Stromal cell of bone marrow (primary cell): ENCODE data around the gene COPS9.

Experiments
- DNase-seq: peaks from one replicate; pipeline ENCODE4 v3.0.0-alpha.2; 2012; ENCODE audit warnings: low read depth

The COPS9 gene

GRCh38 chr2:240134466-240134865 is 1.6 kb downstream of the COPS9 start:
- no peak for DNase-seq

- DNase-seq, result no peak
These were observed 2.7 kb downstream of the COPS9 start for GRCh38 chr2:240133401-240133800.

DNA sequence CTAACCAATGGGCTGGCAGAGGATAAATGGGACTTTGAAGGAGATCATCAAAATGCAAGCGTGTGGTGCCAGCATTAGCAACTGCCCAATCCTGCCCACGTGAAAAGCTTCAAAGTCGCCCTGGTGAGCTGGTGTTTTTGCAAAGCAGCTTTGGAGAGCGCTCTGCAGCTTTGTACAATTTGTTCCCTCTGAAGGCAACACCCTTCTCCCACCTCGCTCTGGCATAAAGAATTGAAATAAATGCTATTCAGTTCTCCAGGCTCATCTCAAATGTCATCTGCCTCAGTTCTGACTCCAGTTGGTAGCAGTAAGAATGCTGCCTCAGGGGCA is 3.5 kb downstream of the COPS9 start:
- DNase-seq, result no peak

- no peak for DNase-seq
These were observed 4.0 kb downstream of the COPS9 start for GRCh38 chr2:240131941-240132650.

GRCh38 chr2:240131296-240131695 is 4.8 kb downstream of the COPS9 start:
- DNase-seq, result no peak

DNA sequence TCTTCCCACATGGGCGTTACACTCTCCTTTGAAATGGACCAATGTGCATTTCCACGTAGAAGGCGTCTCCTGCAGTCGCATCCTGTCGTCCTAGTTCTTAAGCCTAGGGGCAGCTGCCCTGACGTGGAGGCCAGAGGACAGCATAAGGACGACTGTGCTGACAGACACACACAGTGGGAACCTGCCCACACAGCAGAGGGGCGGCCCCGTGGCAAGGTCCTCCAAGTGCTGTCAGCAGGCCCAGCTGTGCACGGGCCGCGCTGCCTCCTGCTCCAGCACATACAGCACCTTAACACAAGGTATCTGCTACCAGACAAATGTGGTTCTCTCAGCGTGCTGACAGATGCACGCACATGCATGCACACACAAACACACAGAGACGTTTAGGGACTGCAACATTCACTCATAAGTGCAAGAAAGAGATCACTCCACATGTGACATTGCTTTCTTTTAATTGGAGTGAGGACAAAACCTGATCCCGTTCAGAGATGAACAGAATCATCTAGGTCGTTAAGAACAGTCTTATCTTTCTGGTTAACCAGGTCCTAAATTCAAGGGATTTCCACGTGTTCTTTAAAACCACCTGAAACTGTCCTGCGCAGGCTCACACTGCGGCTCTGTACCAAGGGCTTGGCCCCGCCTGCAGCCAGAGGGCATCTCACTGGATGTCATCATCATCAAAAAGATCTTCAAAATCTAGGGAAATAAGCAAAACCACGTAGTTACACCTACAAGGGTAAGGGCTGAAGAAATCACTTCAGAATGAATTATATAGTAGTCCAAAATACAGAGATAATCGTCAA is 5.5 kb downstream of the COPS9 start:
- DNase-seq, result no peak

- no peak for DNase-seq
These were observed 6.2 kb downstream of the COPS9 start for GRCh38 chr2:240129731-240130392.

DNA sequence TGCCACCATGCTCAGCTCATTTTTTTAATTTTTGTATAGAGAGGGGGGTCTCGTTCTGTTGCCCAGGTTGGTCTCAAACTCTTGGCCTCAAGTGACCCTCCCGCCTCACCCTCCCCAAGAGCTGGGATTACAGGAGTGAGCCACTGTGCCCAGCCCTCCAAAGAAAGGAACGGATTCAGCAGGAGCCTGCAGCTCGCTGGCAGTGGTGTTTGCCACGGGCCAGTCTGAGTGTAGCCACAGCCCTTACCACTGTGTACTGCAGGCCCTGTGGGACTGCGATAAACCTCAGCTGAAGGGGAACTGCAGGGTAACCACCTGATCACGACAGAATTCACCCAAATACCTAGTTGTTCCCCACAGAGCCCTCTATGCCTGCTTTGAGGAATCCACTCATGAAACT is 6.8 kb downstream of the COPS9 start:
- DNase-seq, result no peak

DNA sequence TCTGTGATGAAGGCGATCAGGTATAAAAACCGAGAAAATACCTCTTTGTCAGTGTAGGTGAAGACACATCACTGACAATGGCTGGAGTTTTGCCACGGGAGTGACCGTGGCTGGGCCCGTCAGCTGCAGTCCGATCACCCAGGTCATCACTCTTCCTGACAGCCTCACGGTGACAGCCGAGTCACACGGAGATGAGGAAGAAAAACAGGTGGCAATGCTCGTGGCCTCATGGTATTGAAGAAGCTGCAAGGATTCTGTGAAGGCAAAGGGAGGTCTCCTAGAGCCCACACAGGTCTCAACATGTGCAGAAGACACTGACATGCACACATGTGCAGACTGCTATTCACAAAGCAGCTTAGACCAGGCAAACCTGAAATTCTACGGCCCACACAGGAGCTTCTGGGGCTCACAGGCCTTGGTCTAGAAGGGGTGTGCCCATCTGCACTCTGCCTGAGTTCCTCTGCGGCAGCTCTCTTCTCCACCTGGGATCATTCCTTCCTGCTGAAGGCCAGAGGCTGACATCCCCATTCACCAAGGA is 7.4 kb downstream of the COPS9 start:
- no peak for DNase-seq

- no peak for DNase-seq
These were observed 8.0 kb downstream of the COPS9 start for GRCh38 chr2:240127911-240128607.

- DNase-seq, result no peak
These were observed 8.8 kb downstream of the COPS9 start for GRCh38 chr2:240127191-240127750.

- no peak for DNase-seq
These were observed 9.4 kb downstream of the COPS9 start for GRCh38 chr2:240126731-240127130.

GRCh38 chr2:240125742-240126141 is 10.4 kb downstream of the COPS9 start:
- no peak for DNase-seq

GRCh38 chr2:240124651-240125030 is 11.5 kb downstream of the COPS9 start:
- DNase-seq, result no peak

GRCh38 chr2:240123821-240124650 is 12.1 kb downstream of the COPS9 start:
- no peak for DNase-seq

DNA sequence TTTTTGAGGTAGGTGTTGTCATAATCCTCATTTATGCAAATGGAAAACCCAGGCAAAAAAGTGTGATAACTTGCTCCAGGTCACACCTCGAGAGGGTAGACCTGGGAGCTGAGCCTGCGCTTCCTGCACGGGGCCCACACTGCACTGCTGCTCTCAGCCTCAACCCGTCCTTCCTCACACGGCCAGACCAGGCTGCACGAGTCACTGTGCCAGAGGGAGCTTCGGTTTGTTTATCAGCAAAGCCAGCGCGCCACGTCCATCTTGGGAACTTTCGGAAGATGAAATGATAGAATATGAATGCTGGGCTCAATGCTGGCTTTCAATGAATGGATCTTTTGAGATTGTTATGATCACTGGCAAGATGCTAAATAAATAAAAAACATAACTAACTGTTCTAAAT is 14.4 kb downstream of the COPS9 start:
- DNase-seq, result no peak

DNA sequence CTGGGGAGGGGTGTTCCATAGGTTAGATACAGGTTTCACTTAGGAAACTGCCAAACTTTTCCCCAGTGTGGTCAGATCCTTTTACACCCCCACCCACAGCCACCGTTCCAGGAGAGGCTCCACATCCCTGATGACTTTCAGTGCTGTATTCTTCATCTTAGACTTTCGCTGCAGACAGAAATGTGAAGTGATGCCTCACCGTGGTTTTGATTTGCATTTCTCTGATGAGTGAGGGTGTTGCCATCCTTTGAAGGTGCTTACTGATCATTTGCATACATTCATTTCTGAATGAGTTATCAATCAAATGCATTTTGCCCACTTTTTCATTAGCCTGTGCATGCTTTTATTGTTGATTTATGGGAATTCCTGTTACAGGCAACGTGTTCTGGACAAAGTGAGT is 14.9 kb downstream of the COPS9 start:
- no peak for DNase-seq

DNA sequence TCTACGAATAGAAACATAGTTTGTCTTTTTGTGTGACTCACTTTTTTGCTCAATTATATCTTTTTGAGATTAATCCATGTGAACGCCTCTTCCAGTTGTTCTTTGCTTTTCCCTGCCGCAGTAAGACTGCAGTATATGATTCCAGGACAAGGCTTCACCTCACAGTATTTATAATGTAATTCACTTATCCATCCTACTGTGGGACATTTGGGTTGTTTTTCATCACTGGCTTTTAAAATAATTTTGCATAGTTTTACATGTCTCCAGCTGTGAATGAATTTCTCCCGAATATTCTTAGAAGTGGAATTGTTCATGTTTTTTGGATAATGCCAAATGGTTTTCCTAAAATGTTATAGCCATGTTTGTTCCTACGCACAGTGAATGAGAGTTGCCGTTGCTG is 21.9 kb downstream of the COPS9 start:
- no peak for DNase-seq

DNA sequence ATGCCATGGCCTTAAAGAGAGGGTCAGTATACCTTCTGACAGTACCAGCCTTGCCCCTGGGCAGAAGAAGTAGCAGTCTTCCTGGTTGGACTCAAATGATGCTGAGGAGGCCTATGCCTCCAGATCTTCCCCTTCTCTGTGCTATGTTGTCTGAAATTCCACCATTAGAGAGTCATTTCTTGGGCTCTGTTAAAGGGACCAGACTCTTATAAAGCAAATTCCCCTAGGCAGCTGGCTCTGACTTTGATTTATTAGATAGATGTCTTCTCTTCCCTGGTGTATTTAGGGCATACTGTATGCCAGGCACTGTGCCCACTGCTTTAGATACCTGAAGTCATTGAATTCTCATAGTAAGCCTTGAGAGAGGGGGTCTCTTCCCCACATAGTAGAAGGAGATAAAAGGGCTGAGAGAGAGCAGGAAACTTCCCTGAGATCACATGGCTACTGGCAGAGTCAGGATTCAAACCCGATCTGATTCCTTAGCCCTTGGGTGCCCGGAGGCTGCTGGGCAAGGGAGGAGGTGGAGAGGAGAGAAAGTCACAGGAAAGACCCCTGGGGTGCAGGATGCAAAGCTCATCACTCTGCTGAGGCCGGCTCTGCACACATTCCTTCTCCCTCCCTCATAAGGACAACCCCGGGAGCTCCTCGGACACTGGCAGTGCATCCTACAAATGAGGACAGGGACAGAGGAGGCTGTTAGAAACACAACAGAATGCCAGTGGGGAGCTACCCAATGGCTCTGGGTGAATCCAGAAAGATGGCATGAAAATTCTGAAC is 23.0 kb downstream of the COPS9 start:
- DNase-seq, result no peak

- no peak for DNase-seq
These were observed 24.9 kb downstream of the COPS9 start for GRCh38 chr2:240111253-240111652.
